Measurements from ENCODE around the gene SMC5. TPM values are rescaled to one million over a fixed set of nuclear protein-coding genes. Genes with fewer than 3 reads are reported as not detected.

SMC5 gene
- total and polyA plus RNA-seq, 2 experiments from 2014 or later: 9.0 to 15.3 TPM

GRCh38 chr9:70259512-70259802 lies 679 bp downstream of the SMC5 start:
- peaks cover 25% of the 10 kb centered on the region for H3K4me1 ChIP-seq (ENCODE audit: low read depth)
- no peaks in the 10 kb centered on the region for H3K9me3 ChIP-seq (ENCODE audit: low read depth)
- no peaks in the 10 kb centered on the region for H3K27me3 ChIP-seq
- TF ChIP-seq CTCF (IDR thresholded peaks at IDR 0.05; ENCODE audit: low read depth, low read length): no peak
- H3K4me3 ChIP-seq: peak overlapping the region; percentile 62
- H3K27ac ChIP-seq: peak overlapping the region; percentile 82
- peaks cover 4% of the 10 kb centered on the region for H3K36me3 ChIP-seq
- DNase-seq (ENCODE audit: low read depth in 1 of 2, low spot score in 1 of 2): no peak

GRCh38 chr9:70260007-70260443 lies 1.2 kb downstream of the SMC5 start:
- Histone ChIP-seq H3K27me3 (no peaks in the 10 kb centered on the region), H3K27ac (no peak overlapping the region), H3K4me3 (peak overlapping the region; percentile 62), H3K4me1 (ENCODE audit: low read depth) (peaks cover 25% of the 10 kb centered on the region), H3K9me3 (ENCODE audit: low read depth) (no peaks in the 10 kb centered on the region), H3K36me3 (peaks cover 10% of the 10 kb centered on the region)
- no peak for TF ChIP-seq CTCF (IDR thresholded peaks at IDR 0.05; ENCODE audit: low read depth, low read length)
- DNase-seq (ENCODE audit: low read depth in 1 of 2, low spot score in 1 of 2): no peak

- Histone ChIP-seq H3K36me3 (peaks cover 16% of the 10 kb centered on the region), H3K4me3 (no peak overlapping the region), H3K4me1 (ENCODE audit: low read depth) (peaks cover 25% of the 10 kb centered on the region), H3K9me3 (ENCODE audit: low read depth) (no peaks in the 10 kb centered on the region), H3K27ac (no peak overlapping the region), H3K27me3 (no peaks in the 10 kb centered on the region)
- no peak for DNase-seq (ENCODE audit: low read depth in 1 of 2, low spot score in 1 of 2)
- TF ChIP-seq CTCF (IDR thresholded peaks at IDR 0.05; ENCODE audit: low read depth, low read length): no peak
These were observed 1.8 kb downstream of the SMC5 start for GRCh38 chr9:70260606-70261005.

- no peak overlapping the region for H3K4me3 ChIP-seq
- no peak overlapping the region for H3K27ac ChIP-seq
- peaks cover 20% of the 10 kb centered on the region for H3K4me1 ChIP-seq (ENCODE audit: low read depth)
- TF ChIP-seq CTCF (IDR thresholded peaks at IDR 0.05; ENCODE audit: low read depth, low read length): no peak
- H3K36me3 ChIP-seq: peaks cover 19% of the 10 kb centered on the region
- H3K9me3 ChIP-seq (ENCODE audit: low read depth): no peaks in the 10 kb centered on the region
- no peaks in the 10 kb centered on the region for H3K27me3 ChIP-seq
- no peak for DNase-seq (ENCODE audit: low read depth in 1 of 2, low spot score in 1 of 2)
These were observed 2.5 kb downstream of the SMC5 start for GRCh38 chr9:70261131-70261870.

GRCh38 chr9:70262366-70262765 lies 3.6 kb downstream of the SMC5 start:
- Histone ChIP-seq H3K36me3 (peaks cover 19% of the 10 kb centered on the region), H3K4me1 (ENCODE audit: low read depth) (peaks cover 12% of the 10 kb centered on the region), H3K27ac (no peak overlapping the region), H3K9me3 (ENCODE audit: low read depth) (no peaks in the 10 kb centered on the region), H3K4me3 (no peak overlapping the region), H3K27me3 (no peaks in the 10 kb centered on the region)
- no peak for DNase-seq (ENCODE audit: low read depth in 1 of 2, low spot score in 1 of 2)
- no peak for TF ChIP-seq CTCF (IDR thresholded peaks at IDR 0.05; ENCODE audit: low read depth, low read length)

Measured in cardiac muscle cell (in vitro differentiated cells and primary cell).